K562 (cell line): ENCODE data around the gene HIPK1. TPM values are rescaled to one million over a fixed set of nuclear protein-coding genes. Genes with fewer than 3 reads are reported as not detected.
A peak's percentile ranks its signal among the peaks of the same experiment; 100 is the strongest.

Experiments used
- ATAC-seq: fragments of 200-7000 bp; cut with Tn5 transposase; 3 replicates; pipeline ENCODE4 v1.9.1; 2020; ENCODE audit warnings: moderate library complexity
- BruUV-seq: library from RNA; stranded (reverse); fragments of 400-500 nt; replicated peaks from 2 replicates; lab custom pipeline; 2021; lab: Mats Ljungman, UMichigan
- CTCF ChIA-PET: fragments of 300-600 bp; formaldehyde crosslinking; extraction: SDS; loops from one replicate; lab custom pipeline; 2021; ENCODE audit warnings: low intra/inter-chr PET ratio; lab: Yijun Ruan, JAX
- POLR2A ChIA-PET: fragments of 300-600, 350-650 bp; sonication (Branson Sonifier 250); formaldehyde crosslinking; extraction: SDS; loops from one replicate; lab custom pipeline; 2021; ENCODE audit warnings: antibody characterized with exemption, inconsistent platforms; lab: Yijun Ruan, JAX
- DNase-seq, 4 experiments: peaks; one replicate each; pipeline versions ENCODE4 v3.0.0 to v3.0.0-alpha.2; 2011 to 2018; ENCODE audit warnings: low spot score in 3 of 4, mixed read lengths in 3 of 4; ENCODE audit errors: extremely low read depth in 1 of 4
- FAIRE-seq: peaks from 2 replicates; lab custom pipeline; 2011; peaks lifted over from hg19 to GRCh38; lab: Jason Lieb, UNC
- H2AFZ ChIP-seq: 2 replicates; pipeline ENCODE4 v1.6.0; 2011; ENCODE audit warnings: low read depth, low read length, control low read depth, inconsistent platforms
- H3K27ac ChIP-seq: fragments of 200-600 bp; 3 replicates; pipeline ENCODE4 v1.8.0; 2011; ENCODE audit warnings: low read depth, mild to moderate bottlenecking, control low read depth, inconsistent platforms, low read length, moderate library complexity, mixed read lengths; ENCODE audit errors: extremely low read depth
- H3K27me3 ChIP-seq, 2 experiments: fragments of 300-600 bp in 1 of 2; 2 replicates in 1 of 2; 3 replicates in 1 of 2; pipeline versions ENCODE4 v1.6.0 to v1.8.0; 2011; ENCODE audit warnings: inconsistent platforms in 2 of 2, low read length in 2 of 2, mild to moderate bottlenecking in 1 of 2, mixed read lengths in 1 of 2, moderate library complexity in 1 of 2; ENCODE audit not compliant: control insufficient read depth in 2 of 2, insufficient read depth in 2 of 2
- H3K36me3 ChIP-seq: fragments of 300-600 bp; 3 replicates; pipeline ENCODE4 v1.8.0; 2011; ENCODE audit warnings: mild to moderate bottlenecking, low read length, inconsistent platforms; ENCODE audit not compliant: control insufficient read depth, insufficient read depth
- H3K4me1 ChIP-seq, 2 experiments: fragments of 200-600 bp in 1 of 2; replicated peaks in 1 of 2; 2 replicates in 1 of 2; 3 replicates in 1 of 2; pipeline versions ENCODE4 v1.5.1 to v1.8.0; 2011; ENCODE audit warnings: inconsistent platforms in 2 of 2, low read length in 2 of 2, mild to moderate bottlenecking in 1 of 2, mixed read lengths in 1 of 2, moderate library complexity in 1 of 2; ENCODE audit not compliant: control insufficient read depth in 2 of 2, insufficient read depth in 2 of 2
- H3K4me2 ChIP-seq: 2 replicates; pipeline ENCODE4 v1.6.1; 2011; ENCODE audit warnings: low read length, control low read depth, inconsistent platforms, mixed read lengths; ENCODE audit not compliant: insufficient read depth
- H3K4me3 ChIP-seq: fragments of 200-600 bp; sonication (generic), shearing (Covaris generic); 2 replicates; pipeline ENCODE4 v1.5.1; 2016; ENCODE audit warnings: control low read depth, inconsistent platforms
- H3K79me2 ChIP-seq: fragments of 200-600 bp; 3 replicates; pipeline ENCODE4 v1.8.0; 2011; ENCODE audit warnings: low read length, inconsistent platforms; ENCODE audit not compliant: control insufficient read depth, insufficient read depth
- H3K9ac ChIP-seq, 2 experiments: 2 replicates each; pipeline versions ENCODE4 v1.6.0 to v1.6.1; 2011; ENCODE audit warnings: low read depth in 2 of 2, low read length in 2 of 2, control low read depth in 1 of 2, inconsistent platforms in 1 of 2, mild to moderate bottlenecking in 1 of 2, mixed read lengths in 1 of 2; ENCODE audit not compliant: insufficient read depth in 1 of 2
- H3K9me1 ChIP-seq: one replicate; pipeline ENCODE4 v1.6.0; 2011; ENCODE audit warnings: inconsistent platforms, mild to moderate bottlenecking, low read length, moderate library complexity; ENCODE audit not compliant: control insufficient read depth, insufficient read depth
- H3K9me3 ChIP-seq: replicated peaks from 2 replicates; pipeline ENCODE4 v1.5.1; 2011; ENCODE audit warnings: low read depth, low read length, inconsistent platforms; ENCODE audit not compliant: control insufficient read depth, insufficient read depth
- H4K20me1 ChIP-seq: replicated peaks from 2 replicates; pipeline ENCODE4 v1.6.1; 2011; ENCODE audit warnings: low read length, inconsistent platforms, mixed read lengths; ENCODE audit not compliant: control insufficient read depth, insufficient read depth
- BCOR ChIP-seq: fragments of 450-650 bp; IDR thresholded peaks from 2 replicates; pipeline ENCODE4 v1.6.1; 2016
- JUNB ChIP-seq: fragments of 450-650 bp; formaldehyde crosslinking; conservative IDR thresholded peaks from 2 replicates; pipeline ENCODE4 v1.4.0; 2020; ENCODE audit warnings: mild to moderate bottlenecking
- MXD1 ChIP-seq: fragments of 250-450 bp; sonication (Bioruptor Pico); IDR thresholded peaks from 2 replicates; pipeline ENCODE4 v1.8.0; 2021; ENCODE audit warnings: borderline replicate concordance, mild to moderate bottlenecking, moderate library complexity; ENCODE audit not compliant: poor library complexity, severe bottlenecking
- SMARCA5 ChIP-seq: fragments of 450-650 bp; IDR thresholded peaks from 2 replicates; pipeline ENCODE4 v1.6.1; 2016
- TSHZ1 ChIP-seq: fragments of 250-450 bp; sonication (Bioruptor Pico); IDR thresholded peaks from 2 replicates; pipeline ENCODE4 v1.4.0; 2020; ENCODE audit warnings: mild to moderate bottlenecking, moderate library complexity
- WGBS: fragments of 100-300 bp; shearing (Covaris generic); methylation state at CpG from one replicate; pipeline ENCODE4 v1.1.6; 2016; ENCODE audit warnings: low coverage, mixed read lengths; ENCODE audit not compliant: insufficient coverage; ENCODE audit errors: missing lambda C conversion rate; 5-methylcytosine and 5-hydroxymethylcytosine counted together
- in situ Hi-C: fragments of 300-500 bp; cut with MboI; formaldehyde crosslinking; loops from 4 replicates; pipeline ENCODE4 v1.15.0; 2018; ENCODE audit warnings: inconsistent platforms, mixed read lengths
- intact Hi-C: fragments of 100-400 bp; cut with micrococcal nuclease; formaldehyde crosslinking; loops from 2 replicates; pipeline ENCODE4 v1.14.2; 2022
- polyA plus RNA-seq, 8 experiments: library from polyadenylated mRNA; depleted of rRNA in 4 of 8; stranded (reverse) in 5 of 8; unstranded in 3 of 8; fragments of >200 nt; fragmentation: Nextera tagmentation in 2 of 8; fragmentation: Illumina TruSeq in 1 of 8; extraction: Ambion mirVana in 2 of 8; extraction: Trizol in 1 of 8; gene quantifications; 2 replicates each; pipeline versions ENCODE4 v1.2.1 to v1.2.3, GENCODE V29; 2011 to 2014; ENCODE audit warnings: inconsistent platforms in 1 of 8, missing spikeins in 1 of 8
- total RNA-seq, 7 experiments: library from RNA; depleted of rRNA in 6 of 7; stranded (reverse); fragments of >200 nt in 6 of 7; fragmentation: Illumina TruSeq in 2 of 7; extraction: Trizol in 2 of 7; gene quantifications; 2 replicates each; pipeline versions ENCODE4 v1.2.1 to v1.2.3, GENCODE V29; 2011 to 2021; ENCODE audit warnings: low replicate concordance in 1 of 7
- TF ChIP-seq, protein P1 (sequence below), 3 experiments: fragments of 200-800 bp in 1 of 3; fragments of 250-450 bp in 1 of 3; fragments of 450-650 bp in 1 of 3; sonication (Bioruptor Pico) in 1 of 3; sonication (Bioruptor generic) in 1 of 3; formaldehyde crosslinking in 1 of 3; IDR thresholded peaks; 2 replicates each; pipeline versions ENCODE4 v1.6.1 to v1.8.0; 2016 to 2022; ENCODE audit warnings: mild to moderate bottlenecking in 2 of 3, missing genetic modification characterization in 2 of 3, missing compliant biosample characterization in 1 of 3, moderate library complexity in 1 of 3

HIPK1 gene
- total and polyA plus RNA-seq, 9 of the 15 experiments (the other 6 are each of a cell fraction or from before 2014, with no cell fraction given): 10.0 to 57.9 (median 29.6) TPM

GRCh38 chr1:113957984-113958383 lies 28.9 kb downstream of the HIPK1 start:
- CTCF ChIA-PET: no interaction called here
- ATAC-seq (no peak), DNase-seq (no peak), FAIRE-seq (no peak)
- intact Hi-C loops: no loop called here
- no peak overlapping the region for H3K4me3 ChIP-seq
- no peak for TF ChIP-seq SMARCA5
- TF ChIP-seq MXD1: no peak
- TF ChIP-seq BCOR: no peak
- no peak for TF ChIP-seq TSHZ1 (CRISPR knock-in tag)
- TF ChIP-seq, protein P1, sequence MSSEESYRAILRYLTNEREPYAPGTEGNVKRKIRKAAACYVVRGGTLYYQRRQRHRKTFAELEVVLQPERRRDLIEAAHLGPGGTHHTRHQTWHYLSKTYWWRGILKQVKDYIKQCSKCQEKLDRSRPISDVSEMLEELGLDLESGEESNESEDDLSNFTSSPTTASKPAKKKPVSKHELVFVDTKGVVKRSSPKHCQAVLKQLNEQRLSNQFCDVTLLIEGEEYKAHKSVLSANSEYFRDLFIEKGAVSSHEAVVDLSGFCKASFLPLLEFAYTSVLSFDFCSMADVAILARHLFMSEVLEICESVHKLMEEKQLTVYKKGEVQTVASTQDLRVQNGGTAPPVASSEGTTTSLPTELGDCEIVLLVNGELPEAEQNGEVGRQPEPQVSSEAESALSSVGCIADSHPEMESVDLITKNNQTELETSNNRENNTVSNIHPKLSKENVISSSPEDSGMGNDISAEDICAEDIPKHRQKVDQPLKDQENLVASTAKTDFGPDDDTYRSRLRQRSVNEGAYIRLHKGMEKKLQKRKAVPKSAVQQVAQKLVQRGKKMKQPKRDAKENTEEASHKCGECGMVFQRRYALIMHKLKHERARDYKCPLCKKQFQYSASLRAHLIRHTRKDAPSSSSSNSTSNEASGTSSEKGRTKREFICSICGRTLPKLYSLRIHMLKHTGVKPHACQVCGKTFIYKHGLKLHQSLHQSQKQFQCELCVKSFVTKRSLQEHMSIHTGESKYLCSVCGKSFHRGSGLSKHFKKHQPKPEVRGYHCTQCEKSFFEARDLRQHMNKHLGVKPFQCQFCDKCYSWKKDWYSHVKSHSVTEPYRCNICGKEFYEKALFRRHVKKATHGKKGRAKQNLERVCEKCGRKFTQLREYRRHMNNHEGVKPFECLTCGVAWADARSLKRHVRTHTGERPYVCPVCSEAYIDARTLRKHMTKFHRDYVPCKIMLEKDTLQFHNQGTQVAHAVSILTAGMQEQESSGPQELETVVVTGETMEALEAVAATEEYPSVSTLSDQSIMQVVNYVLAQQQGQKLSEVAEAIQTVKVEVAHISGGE (CRISPR knock-in tag; IDR thresholded peaks at IDR 0.05): 0 out of 6 replicates have a peak, but pooled peaks of 1 of the 3 experiments have one; percentile 7
- TF ChIP-seq JUNB: no peak
- TF ChIP-seq, all 486 proteins: peak for 1
- Histone ChIP-seq H3K9ac (no peak overlapping the region), H3K4me2 (no peak overlapping the region), H4K20me1 (no peaks in the 10 kb centered on the region), H3K9me1 (no peaks in the 10 kb centered on the region), H3K27ac (no peak overlapping the region), H2AFZ (no peak overlapping the region), H3K9me3 (no peaks in the 10 kb centered on the region), H3K79me2 (peaks cover 3% of the 10 kb centered on the region; the same call in 1 of the 3 replicates), H3K4me1 (no peaks in the 10 kb centered on the region), H3K27me3 (no peaks in the 10 kb centered on the region), H3K36me3 (peaks cover 89% of the 10 kb centered on the region)
- BruUV-seq: no TSS peak
- 75% methylated on average over 1 of the region's 1 CpG for WGBS
- in situ Hi-C loops: no loop called here
- POLR2A ChIA-PET: interaction anchor here (1.5 kb wide), 1 partner anchor 12 kb away, joined by 6 read pairs; no protein-coding TSS in a partner anchor
